ENCODE measurements around the gene CIAO2A.

GRCh38 chr15:64035525-64035924 is 58.1 kb downstream of the CIAO2A start:
- TF ChIP-seq CTCF (IDR thresholded peaks at IDR 0.05; ENCODE audit: insufficient read depth, low read length) (no peak), POLR2AphosphoS5 (IDR thresholded peaks at IDR 0.05; ENCODE audit: low read depth) (no peak), SPI1 (IDR thresholded peaks at IDR 0.05; ENCODE audit: borderline replicate concordance, low read depth) (no peak), GABPA (IDR thresholded peaks at IDR 0.05; ENCODE audit: low read depth) (no peak)
- TF ChIP-seq, protein P1, sequence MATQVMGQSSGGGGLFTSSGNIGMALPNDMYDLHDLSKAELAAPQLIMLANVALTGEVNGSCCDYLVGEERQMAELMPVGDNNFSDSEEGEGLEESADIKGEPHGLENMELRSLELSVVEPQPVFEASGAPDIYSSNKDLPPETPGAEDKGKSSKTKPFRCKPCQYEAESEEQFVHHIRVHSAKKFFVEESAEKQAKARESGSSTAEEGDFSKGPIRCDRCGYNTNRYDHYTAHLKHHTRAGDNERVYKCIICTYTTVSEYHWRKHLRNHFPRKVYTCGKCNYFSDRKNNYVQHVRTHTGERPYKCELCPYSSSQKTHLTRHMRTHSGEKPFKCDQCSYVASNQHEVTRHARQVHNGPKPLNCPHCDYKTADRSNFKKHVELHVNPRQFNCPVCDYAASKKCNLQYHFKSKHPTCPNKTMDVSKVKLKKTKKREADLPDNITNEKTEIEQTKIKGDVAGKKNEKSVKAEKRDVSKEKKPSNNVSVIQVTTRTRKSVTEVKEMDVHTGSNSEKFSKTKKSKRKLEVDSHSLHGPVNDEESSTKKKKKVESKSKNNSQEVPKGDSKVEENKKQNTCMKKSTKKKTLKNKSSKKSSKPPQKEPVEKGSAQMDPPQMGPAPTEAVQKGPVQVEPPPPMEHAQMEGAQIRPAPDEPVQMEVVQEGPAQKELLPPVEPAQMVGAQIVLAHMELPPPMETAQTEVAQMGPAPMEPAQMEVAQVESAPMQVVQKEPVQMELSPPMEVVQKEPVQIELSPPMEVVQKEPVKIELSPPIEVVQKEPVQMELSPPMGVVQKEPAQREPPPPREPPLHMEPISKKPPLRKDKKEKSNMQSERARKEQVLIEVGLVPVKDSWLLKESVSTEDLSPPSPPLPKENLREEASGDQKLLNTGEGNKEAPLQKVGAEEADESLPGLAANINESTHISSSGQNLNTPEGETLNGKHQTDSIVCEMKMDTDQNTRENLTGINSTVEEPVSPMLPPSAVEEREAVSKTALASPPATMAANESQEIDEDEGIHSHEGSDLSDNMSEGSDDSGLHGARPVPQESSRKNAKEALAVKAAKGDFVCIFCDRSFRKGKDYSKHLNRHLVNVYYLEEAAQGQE (IDR thresholded peaks at IDR 0.05; ENCODE audit: insufficient replicate concordance, low read depth), result no peak
